Omental fat pad (tissue), 4 donors: ENCODE results near the gene NIPBL. TPM values are rescaled to one million over a fixed set of nuclear protein-coding genes. Genes with fewer than 3 reads are reported as not detected.
"Not testable (repeated sequence)": the region's sequence is repeated elsewhere in the genome, so short reads cannot be mapped to it uniquely, and the experiment has no call there.

ENCODE experiments used
- ATAC-seq: fragments of 150-250 bp; one replicate; pipeline ENCODE4 v1.9.1; 2016; ENCODE audit warnings: mild to moderate bottlenecking, moderate library complexity; ENCODE audit not compliant: low FRiP score
- DNase-seq: peaks from one replicate; pipeline ENCODE4 v3.0.0-alpha.2; 2019; ENCODE audit warnings: low spot score
- total RNA-seq, 4 donors: library from RNA; depleted of rRNA; stranded (reverse); fragments of >200 nt; gene quantifications; one replicate each; pipeline ENCODE4 v1.1.0, GENCODE V29; 2016
- TF ChIP-seq, protein P1 (sequence below), 3 donors: fragments of 450-650 bp; IDR thresholded peaks; one replicate each; pipeline ENCODE4 v1.5.1; 2016 to 2017; ENCODE audit warnings: antibody characterized with exemption in 3 of 3, mild to moderate bottlenecking in 3 of 3, moderate library complexity in 2 of 3

NIPBL gene
- total RNA-seq, 4 donors from 2014 or later, result 47.9 to 64.2 (median 54.3) TPM

DNA sequence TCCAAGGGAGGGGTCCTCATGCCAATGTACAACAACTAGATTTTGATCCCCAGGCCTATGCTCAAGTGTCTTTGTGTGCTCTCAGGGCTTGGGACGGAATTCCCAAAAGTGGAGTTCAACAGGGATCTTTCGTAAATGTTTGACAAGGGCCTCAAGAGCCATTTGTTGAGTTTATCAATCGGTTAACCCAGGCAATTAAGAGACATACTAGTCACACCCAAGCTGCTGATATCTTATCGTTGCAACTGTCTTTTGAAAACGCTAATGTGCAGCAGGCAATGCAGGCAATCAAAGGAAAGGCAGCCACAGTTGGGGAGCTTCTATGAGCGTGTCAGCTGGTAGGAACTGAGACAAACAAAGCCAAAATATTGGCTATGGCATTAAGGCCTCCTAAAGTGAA, 211.4 kb downstream of the NIPBL start:
- no peak for DNase-seq
- TF ChIP-seq, protein P1, sequence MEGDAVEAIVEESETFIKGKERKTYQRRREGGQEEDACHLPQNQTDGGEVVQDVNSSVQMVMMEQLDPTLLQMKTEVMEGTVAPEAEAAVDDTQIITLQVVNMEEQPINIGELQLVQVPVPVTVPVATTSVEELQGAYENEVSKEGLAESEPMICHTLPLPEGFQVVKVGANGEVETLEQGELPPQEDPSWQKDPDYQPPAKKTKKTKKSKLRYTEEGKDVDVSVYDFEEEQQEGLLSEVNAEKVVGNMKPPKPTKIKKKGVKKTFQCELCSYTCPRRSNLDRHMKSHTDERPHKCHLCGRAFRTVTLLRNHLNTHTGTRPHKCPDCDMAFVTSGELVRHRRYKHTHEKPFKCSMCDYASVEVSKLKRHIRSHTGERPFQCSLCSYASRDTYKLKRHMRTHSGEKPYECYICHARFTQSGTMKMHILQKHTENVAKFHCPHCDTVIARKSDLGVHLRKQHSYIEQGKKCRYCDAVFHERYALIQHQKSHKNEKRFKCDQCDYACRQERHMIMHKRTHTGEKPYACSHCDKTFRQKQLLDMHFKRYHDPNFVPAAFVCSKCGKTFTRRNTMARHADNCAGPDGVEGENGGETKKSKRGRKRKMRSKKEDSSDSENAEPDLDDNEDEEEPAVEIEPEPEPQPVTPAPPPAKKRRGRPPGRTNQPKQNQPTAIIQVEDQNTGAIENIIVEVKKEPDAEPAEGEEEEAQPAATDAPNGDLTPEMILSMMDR (IDR thresholded peaks at IDR 0.05), result no peak
- ATAC-seq, result no peak

DNA sequence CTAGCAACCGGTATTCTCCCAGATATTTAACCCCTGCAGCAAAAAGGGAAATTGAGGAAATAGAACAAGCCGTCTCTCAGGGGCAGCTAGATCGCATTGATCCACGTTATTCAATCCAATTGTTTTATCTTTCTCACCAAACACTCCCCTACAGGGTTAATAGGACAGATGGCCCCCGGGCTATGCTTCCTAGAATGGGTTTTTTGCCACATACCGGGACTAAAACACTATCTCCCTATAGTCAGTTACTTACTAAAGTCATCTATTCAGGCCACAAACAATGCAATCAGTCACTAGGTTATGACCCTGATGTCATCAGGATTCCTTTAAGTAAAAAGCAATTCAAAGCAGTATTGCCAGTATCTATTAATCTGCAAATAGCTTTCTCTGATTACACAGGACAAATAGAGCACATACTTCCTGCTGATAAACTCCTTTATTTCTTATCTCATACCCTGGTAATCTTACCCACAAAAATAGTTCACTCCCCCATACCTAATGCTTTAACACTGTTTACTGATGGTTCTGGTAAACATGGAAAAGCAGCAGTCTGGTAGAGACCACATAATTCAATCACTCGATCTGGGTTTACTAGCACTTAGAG, 213.7 kb downstream of the NIPBL start:
- TF ChIP-seq, protein P1 (IDR thresholded peaks at IDR 0.05), result no peak
- ATAC-seq, result no peak

DNA sequence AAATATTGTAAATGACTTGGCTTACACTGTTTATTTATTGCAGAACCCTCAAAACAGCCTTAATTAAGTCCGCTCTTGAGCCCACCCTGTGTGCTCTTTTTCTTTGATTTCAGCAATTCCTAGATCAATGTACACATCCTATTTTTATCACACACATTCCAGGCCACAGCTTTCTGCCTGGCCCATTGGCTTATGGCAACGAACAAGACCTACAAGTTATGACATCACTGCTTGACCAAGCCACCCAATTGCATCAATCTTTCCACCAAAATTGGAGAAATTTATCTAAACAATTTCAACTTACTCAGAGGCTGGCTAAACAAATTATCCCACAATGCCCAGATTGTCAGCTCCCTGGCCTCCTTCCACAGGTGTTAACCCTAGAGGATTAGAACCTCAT, 214.2 kb downstream of the NIPBL start:
- TF ChIP-seq, protein P1 (IDR thresholded peaks at IDR 0.05), result no peak
- ATAC-seq (no peak), DNase-seq (no peak)

More for the DNA sequence above, 213.7 kb downstream of the NIPBL start:
- DNase-seq, result no peak

DNA sequence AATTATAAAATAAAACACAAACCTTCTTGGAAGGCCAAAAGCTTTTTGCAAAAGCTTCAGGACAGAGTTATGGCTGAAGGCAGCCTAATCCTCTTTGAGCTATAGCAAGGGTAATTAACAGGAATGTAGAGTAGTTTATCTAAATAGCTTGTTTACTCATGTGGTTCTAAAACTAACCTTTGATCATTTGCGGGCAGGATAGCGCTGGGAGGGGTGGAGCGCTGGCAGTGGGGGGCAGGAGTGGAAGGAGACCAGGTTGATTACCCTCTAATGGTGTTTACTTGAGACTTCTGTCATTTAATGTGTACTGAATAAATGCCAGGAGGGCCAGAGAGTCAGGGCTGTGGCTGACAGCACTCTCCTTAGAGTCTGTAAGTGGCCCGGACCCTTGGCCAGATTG, 217.2 kb downstream of the NIPBL start:
- not testable (repeated sequence) for ATAC-seq, DNase-seq

DNA sequence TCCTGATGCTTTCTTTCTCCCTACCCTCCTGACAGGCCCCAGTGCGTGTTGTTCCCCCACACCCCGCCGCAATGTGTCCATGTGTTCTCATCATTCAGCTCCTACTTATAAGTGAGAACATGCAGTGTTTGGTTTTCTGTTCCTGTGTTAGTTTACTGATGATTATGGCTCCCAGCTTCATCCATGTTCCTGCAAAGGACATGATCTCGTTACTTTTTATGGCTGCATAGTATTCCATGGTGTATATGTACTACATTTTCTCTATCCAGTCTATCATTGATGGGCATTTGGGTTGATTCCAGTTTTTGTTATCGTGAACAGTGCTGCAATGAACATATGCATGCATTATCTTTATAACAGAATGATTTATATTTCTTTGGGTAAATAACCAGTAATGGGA, 222.7 kb downstream of the NIPBL start:
- not testable (repeated sequence) for ATAC-seq, DNase-seq

DNA sequence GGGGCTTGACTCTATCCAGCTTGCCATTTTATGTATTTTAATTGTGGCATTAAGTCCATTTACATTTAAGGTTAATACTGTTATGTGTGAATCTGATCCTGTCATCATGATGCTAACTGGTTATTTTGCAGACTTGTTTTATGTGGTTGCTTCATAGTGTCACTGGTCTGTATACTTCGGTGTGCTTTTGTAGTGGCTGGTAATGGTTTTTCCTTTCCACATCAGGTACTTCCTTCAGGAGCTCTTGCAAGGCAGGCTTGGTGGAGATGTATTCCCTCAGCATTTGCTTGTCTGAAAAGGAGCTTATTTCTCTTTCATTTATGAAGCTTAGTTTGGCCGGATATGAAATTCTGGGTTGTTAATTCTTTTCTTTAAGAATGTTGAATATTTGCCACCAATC, 226.7 kb downstream of the NIPBL start:
- DNase-seq (no peak), ATAC-seq (no peak)
- TF ChIP-seq, protein P1 (IDR thresholded peaks at IDR 0.05), result no peak

DNA sequence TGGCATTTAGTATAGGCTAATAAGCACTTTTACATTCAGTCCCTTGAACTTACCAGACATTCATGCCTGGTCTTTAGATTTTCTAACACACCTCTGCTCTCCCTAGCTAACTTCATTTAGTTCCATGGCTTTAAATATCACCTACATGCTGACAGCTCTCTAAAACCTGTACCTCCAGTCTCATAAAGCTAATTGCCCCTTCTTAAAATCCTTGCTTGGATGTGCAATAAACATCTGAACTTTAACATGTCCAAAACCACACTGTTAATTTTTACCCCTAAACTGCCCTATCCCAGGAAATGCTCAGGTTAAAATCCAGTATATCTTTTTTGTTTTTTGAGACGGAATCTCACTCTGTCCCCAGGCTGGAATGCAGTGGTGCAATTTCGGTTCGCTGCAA, 232.8 kb downstream of the NIPBL start:
- TF ChIP-seq, protein P1 (IDR thresholded peaks at IDR 0.05), result no peak
- DNase-seq (no peak), ATAC-seq (no peak)

DNA sequence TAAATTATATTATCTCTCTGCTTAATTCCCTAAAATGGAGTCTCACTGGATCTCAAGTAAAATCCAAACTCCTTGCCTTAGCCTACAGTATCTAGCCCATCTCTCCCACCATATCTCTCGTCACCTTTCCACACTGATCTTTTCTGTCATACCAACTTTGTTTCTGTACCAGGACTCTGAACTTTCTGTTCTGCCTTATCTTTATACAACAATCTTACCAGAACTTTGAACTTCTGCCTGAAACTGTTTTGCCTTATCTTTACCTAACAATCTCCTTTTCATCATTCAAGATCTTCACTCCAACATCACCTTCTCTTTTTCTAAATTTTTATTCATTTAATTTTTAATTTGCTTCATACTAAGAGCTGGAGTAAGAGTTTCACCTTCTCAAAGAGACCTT, 233.6 kb downstream of the NIPBL start:
- no peak for DNase-seq
- ATAC-seq, result no peak
- TF ChIP-seq, protein P1 (IDR thresholded peaks at IDR 0.05), result no peak
